Measurements from ENCODE around the gene NCKIPSD. TPM values are rescaled to one million over a fixed set of nuclear protein-coding genes. Genes with fewer than 3 reads are reported as not detected.

NCKIPSD gene
- total RNA-seq, 6 experiments from 2014 or later = 6.8 to 27.3 (median 12.3) TPM

- H3K4me3 ChIP-seq = no peak overlapping the region
- ATAC-seq = no peak
- H3K27me3 ChIP-seq = no peaks in the 10 kb centered on the region
- H3K36me3 ChIP-seq = peaks cover 0 to 11% (median 10%) of the 10 kb centered on the region in 4 donors
- no peak for DNase-seq
- no peak overlapping the region for H3K27ac ChIP-seq
- TF ChIP-seq POLR2A (IDR thresholded peaks at IDR 0.05) = no peak
- no peak for TF ChIP-seq CTCF (IDR thresholded peaks at IDR 0.05)
- no peaks in the 10 kb centered on the region for H3K9me3 ChIP-seq
- no CpG with 5 or more reads among the region's 7 CpGs for WGBS (ENCODE audit: insufficient coverage, low coverage, low lambda C conversion rate, missing lambda C conversion rate)
- H3K4me1 ChIP-seq = peaks cover 0 to 21% (median 5%) of the 10 kb centered on the region in 4 donors
- intact Hi-C loops (cut with DNase I) = no loop called here
Observed at GRCh38 chr3:48681541-48681880, 4.2 kb downstream of the NCKIPSD start.

- no peaks in the 10 kb centered on the region for H3K27me3 ChIP-seq
- H3K27ac ChIP-seq = no peak overlapping the region
- intact Hi-C loops (cut with DNase I) = no loop called here
- WGBS (ENCODE audit: insufficient coverage, low coverage, low lambda C conversion rate, missing lambda C conversion rate) = 88% methylated on average over 4 of the region's 17 CpGs
- TF ChIP-seq POLR2A (IDR thresholded peaks at IDR 0.05) (no peak), CTCF (IDR thresholded peaks at IDR 0.05) (no peak)
- no peak for ATAC-seq
- no peaks in the 10 kb centered on the region for H3K9me3 ChIP-seq
- peaks cover 0 to 16% (median 5%) of the 10 kb centered on the region in 4 donors for H3K4me1 ChIP-seq
- H3K36me3 ChIP-seq = peaks cover 0 to 11% (median 10%) of the 10 kb centered on the region in 4 donors
- DNase-seq = no peak
- H3K4me3 ChIP-seq = no peak overlapping the region
Observed at GRCh38 chr3:48680811-48681540, 4.7 kb downstream of the NCKIPSD start.

GRCh38 chr3:48679411-48680391 lies 6.0 kb downstream of the NCKIPSD start:
- Histone ChIP-seq H3K36me3 (peaks cover 0 to 11% (median 10%) of the 10 kb centered on the region in 4 donors), H3K9me3 (no peaks in the 10 kb centered on the region), H3K27me3 (no peaks in the 10 kb centered on the region), H3K4me1 (peaks cover 0 to 13% (median 4%) of the 10 kb centered on the region in 4 donors), H3K4me3 (no peak overlapping the region), H3K27ac (no peak overlapping the region)
- TF ChIP-seq POLR2A (IDR thresholded peaks at IDR 0.05) (no peak), CTCF (IDR thresholded peaks at IDR 0.05) (no peak)
- DNase-seq (no peak), ATAC-seq (no peak)
- 80% methylated on average over 9 of the region's 20 CpGs for WGBS (ENCODE audit: insufficient coverage, low coverage, low lambda C conversion rate, missing lambda C conversion rate)
- intact Hi-C loops (cut with DNase I) = no loop called here

- Histone ChIP-seq H3K27me3 (no peaks in the 10 kb centered on the region), H3K27ac (no peak overlapping the region), H3K4me1 (peaks cover 0 to 6% (median 0%) of the 10 kb centered on the region in 4 donors), H3K36me3 (peaks cover 0 to 11% (median 10%) of the 10 kb centered on the region in 4 donors), H3K4me3 (no peak overlapping the region), H3K9me3 (no peaks in the 10 kb centered on the region)
- ATAC-seq (no peak), DNase-seq (no peak)
- 93% methylated on average over 2 of the region's 24 CpGs for WGBS (ENCODE audit: insufficient coverage, low coverage, low lambda C conversion rate, missing lambda C conversion rate)
- TF ChIP-seq POLR2A (IDR thresholded peaks at IDR 0.05) = no peak
- TF ChIP-seq CTCF (IDR thresholded peaks at IDR 0.05) = no peak
- intact Hi-C loops (cut with DNase I) = no loop called here
Observed at GRCh38 chr3:48678566-48679380, 6.9 kb downstream of the NCKIPSD start.

Measured in right lobe of liver (tissue), 6 donors.